ENCODE data around the gene QSER1.
"Not testable (repeated sequence)": the region's sequence is repeated elsewhere in the genome, so short reads cannot be mapped to it uniquely, and the experiment has no call there.

Gene QSER1

GRCh38 chr11:32937283-32937682, 44.7 kb downstream of the QSER1 start:
- not testable (repeated sequence) for DNase-seq

- no peak for DNase-seq
Observed at GRCh38 chr11:32939046-32939445, 46.4 kb downstream of the QSER1 start.

DNA sequence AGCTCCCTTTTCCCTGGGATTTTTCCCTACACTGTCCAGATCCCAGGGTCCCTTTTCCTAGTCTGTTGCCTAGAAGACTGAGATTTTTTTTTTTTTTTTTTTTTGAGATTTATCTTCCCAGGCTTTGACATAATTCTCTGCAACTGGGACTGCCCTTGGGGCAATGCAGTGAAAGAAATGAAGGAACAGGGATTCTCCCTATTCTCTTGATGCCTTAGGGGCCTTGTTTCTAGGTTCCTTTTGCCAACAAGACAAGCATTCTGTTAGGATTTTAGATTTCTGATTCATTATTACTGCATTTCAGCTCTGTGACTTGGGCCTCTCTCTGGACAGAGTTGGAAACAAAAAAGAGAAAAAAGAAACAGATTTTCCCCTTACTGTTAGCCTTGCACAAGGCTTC, 47.3 kb downstream of the QSER1 start:
- DNase-seq: no peak

DNA sequence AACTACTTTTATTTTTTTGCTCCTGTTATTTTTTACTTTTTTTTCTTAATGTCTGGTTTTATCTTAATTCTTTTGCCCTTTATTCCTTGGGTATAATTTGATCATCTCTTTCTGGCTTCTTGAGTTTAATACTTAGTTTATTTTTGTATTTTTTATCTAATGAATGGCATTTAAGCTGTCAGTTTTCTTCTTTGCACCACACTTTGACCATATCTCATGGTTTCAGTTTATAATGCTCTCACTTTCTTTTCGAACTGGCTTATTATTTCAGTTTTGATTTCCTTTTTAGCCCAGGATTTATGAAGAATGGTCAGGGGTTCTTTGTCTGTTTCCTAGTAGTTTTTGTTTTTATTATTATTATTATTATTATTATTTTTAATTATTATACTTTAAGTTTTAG, 48.3 kb downstream of the QSER1 start:
- no peak for DNase-seq

DNA sequence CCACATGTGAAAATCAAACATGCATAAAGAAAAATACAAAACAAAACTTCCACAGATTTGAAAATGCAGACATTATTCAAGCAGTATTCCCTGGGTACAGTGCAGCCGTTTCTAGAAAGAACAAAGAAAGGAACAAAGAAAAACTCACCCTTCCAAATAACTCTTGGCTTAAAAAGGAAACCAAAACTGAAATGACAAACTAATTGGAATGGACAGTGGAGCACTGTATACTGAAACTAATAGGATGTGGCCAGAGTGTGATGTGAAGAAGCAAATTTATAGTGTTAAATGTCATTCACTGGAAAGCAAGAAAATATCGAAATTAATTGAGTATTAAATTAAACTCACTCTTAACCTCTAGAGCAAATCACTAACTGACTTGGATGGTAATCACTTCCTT, 55.4 kb downstream of the QSER1 start:
- no peak for DNase-seq

GRCh38 chr11:32949739-32950138, 57.1 kb downstream of the QSER1 start:
- DNase-seq: no peak

DNA sequence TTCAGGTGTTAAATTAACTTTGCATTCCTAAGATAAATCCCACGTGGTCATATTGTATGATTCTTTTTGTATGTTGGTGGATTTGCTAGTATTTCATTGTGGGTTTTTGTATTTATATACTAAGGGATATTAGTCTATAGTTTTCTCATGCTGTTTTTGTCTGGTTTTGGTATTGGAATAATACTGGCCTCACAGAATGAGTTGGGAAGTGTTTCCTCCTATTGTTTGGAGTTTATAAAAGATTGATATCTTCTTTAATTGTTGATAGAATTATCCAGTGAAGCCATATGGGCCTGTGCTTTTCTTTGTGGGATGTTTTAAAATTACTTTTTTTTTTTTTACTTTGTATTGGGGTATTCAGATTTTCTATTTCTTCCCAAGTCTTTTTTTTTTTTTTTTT, 59.8 kb downstream of the QSER1 start:
- no peak for DNase-seq

DNA sequence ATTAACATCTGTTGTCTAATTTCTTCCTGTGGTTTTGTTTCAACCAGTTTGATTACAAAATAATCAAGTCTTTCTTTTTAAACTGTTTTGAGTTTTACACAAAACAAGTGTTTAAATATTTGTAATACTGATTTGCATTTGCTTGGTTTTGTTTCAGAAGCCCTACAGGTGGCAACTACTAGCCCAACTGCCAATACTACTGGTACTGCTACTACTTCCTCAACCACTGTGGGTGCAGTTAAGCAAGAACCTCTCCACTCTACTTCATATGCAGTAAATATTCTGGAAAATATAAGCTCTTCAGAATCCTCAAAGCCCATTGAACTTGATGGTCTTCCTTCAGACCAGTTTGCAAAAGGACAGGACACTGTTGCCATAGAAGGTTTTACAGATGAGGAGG, 61.1 kb downstream of the QSER1 start:
- no peak for DNase-seq

DNA sequence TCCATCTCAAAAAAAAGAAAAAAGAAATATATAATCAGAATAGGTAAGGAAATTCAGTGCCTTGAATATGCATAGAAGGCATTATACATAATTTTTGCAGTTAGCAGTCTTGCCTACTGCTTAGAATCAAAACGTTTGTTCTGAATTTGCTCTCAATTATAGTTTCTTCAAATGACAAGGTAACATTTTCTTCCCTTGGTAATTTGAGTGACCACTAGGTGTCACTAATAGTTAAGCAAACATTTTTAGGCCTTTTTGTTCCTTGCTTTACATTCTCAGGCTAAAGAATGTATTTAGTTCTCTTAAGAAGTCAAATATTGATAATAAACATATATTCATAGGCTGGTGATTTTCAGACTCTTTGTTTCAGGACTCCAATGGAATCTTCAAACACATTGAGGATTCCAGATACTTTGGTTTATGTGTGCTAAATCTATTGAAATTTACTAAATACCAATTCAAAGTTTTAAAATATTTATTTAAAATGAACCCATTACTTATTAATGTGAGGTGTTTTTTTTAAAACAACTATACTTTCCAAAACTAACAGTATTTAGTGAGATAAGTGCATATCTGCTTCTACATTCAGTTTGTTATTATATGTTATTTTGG, 68.0 kb downstream of the QSER1 start:
- DNase-seq: peak; percentile 0 to 38

GRCh38 chr11:32962016-32962415, 69.4 kb downstream of the QSER1 start:
- no peak for DNase-seq

DNA sequence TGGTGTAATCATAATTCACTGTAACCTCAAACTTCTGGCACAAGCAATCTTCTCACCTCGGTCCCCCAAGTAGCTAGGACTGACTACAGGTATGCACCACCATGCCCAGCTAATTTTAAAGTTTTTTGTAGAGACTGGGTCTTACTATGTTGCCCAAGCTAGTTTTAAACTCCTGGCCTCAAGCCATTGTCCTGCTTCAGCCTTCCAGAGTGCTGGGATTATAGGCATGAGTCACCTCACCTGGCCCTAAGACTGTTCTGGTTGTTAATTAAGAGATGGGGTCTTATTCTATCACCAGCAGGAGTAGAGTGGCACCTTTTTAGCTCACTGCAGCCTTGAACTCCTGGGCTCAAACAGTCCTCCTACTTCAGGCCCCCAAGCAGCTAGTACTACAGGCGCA, 71.1 kb downstream of the QSER1 start:
- DNase-seq: no peak

GRCh38 chr11:32968541-32968940, 75.9 kb downstream of the QSER1 start:
- DNase-seq: no peak

- not testable (repeated sequence) for DNase-seq
Observed at GRCh38 chr11:32972233-32972632, 79.6 kb downstream of the QSER1 start.

DNA sequence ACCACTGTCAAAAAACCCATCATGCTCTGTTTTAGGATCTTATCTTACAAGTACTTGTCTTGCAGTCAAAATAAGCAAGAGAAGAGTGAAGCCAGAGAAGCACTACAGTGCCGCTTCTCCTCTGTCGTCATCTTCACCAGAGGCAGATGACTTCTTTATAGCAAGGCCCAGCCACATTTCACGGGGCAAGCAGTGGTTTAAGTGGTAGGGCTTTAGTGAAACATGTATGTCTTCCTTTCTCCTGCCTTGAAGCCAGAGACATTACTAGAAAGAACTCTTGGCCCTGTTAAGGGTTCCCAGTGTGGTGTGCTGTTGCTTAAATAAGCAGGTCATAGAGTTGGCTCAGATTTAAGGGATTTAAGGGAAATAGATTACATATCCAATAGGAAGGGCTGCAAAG, 80.2 kb downstream of the QSER1 start:
- DNase-seq: no peak

- DNase-seq: no peak
Observed at GRCh38 chr11:32982626-32983025, 90.0 kb downstream of the QSER1 start.

GRCh38 chr11:32983506-32983905, 90.9 kb downstream of the QSER1 start:
- no peak for DNase-seq

DNA sequence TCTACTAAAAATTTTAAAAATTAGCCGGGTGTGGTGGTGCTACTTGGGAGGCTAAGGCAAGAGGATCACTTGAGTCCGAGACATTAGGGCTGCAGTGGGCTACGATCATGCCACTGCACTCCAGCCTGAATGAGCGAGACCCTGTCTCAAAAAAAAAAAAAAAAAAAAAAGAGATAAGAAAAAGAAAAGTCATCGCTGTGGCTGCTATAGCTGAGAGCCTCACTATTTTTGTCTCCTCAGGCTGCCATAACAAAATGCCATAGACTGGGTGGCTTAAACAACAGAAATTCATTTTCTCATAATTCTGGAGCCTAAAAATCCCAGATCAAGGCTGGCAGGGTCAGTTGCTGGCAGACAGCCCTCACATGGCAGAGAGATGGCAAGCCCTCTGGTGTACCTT, 93.0 kb downstream of the QSER1 start:
- DNase-seq: no peak

- no peak for DNase-seq
Observed at GRCh38 chr11:32987851-32988250, 95.2 kb downstream of the QSER1 start.

DNA sequence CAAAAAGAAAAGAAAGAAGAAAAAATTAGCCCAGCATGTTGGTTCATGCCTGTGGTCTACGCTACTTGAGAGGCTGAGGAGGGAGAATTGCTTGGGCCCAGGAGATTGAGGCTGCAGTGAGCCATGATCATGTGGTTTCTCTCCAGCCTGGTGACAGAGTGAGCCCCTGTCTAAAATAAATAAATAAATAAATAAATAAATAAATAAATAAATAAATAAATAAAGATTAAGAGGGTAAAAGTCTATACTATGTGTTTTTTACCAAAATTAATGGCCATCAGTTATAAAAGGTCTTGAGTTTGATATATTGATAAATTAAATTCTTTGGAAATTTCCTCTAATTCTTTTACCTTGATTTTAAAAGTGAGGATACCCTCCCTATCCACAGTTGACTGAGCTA, 97.9 kb downstream of the QSER1 start:
- no peak for DNase-seq

- no peak for DNase-seq
Observed at GRCh38 chr11:32991427-32991826, 98.8 kb downstream of the QSER1 start.

- DNase-seq: no peak
Observed at GRCh38 chr11:32991898-32992297, 99.3 kb downstream of the QSER1 start.

- DNase-seq: no peak
Observed at GRCh38 chr11:33000181-33000580, 107.6 kb downstream of the QSER1 start.

DNA sequence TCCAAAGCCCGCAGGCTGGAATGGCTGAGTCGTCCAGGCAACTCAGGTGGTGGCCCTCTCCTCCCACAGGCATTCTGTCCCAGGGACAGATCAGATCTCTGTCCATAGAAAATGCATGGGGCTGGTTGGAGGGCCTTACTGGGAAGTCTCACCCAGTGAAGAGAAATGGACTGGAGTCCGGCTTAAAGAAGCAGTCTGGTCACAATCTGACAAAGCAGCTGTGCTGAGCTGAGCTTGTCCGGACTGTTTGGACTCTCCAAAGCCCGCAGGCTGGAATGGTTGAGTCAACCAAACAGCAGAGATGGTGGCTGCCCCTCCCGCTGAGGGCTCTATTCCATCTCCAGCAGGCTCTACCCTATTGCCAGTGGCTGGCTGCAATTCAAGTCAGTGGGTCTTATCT, 108.7 kb downstream of the QSER1 start:
- no peak for DNase-seq

GRCh38 chr11:33001751-33002542, 109.3 kb downstream of the QSER1 start:
- no peak for DNase-seq

DNA sequence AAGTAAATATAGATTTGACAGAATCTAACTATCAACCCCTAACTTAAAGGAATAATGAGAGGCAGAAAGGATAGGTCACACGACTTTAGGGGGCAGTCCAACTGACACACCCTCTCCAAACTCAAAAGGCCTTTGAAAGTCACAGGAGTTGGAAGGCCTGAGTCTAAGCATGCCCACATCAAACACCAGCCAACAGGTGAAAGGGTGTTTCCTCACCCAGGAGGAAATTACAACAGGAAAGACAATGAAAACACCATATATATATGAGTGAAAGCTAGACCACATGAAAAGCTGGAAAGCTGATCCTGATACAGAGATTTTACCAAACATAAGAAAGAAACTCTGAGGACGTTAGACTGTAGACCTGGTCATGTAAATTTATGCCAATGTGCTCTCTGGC, 112.6 kb downstream of the QSER1 start:
- no peak for DNase-seq

Measured in NCI-H524 (cell line).